Activated CD8-positive, alpha-beta memory T cell treated with anti-CD3 and anti-CD28 coated beads for 1 hour (primary cell): ENCODE data around the gene SORCS2.

Experiments used
- DNase-seq, 2 donors: peaks; one replicate each; pipeline ENCODE4 v3.0.0-alpha.2; 2020; ENCODE audit warnings: low read depth in 1 of 2; ENCODE audit errors: extremely low read depth in 1 of 2

SORCS2 gene

GRCh38 chr4:7621252-7622035 lies 429.1 kb downstream of the SORCS2 start:
- DNase-seq: no peak

GRCh38 chr4:7622371-7622770 lies 430.0 kb downstream of the SORCS2 start:
- DNase-seq: no peak

- DNase-seq: no peak
Measured at GRCh38 chr4:7623468-7623867, 431.1 kb downstream of the SORCS2 start.

GRCh38 chr4:7624396-7624980 lies 432.1 kb downstream of the SORCS2 start:
- DNase-seq: no peak

- DNase-seq: no peak
Measured at GRCh38 chr4:7625071-7625470, 432.7 kb downstream of the SORCS2 start.

- DNase-seq: no peak
Measured at GRCh38 chr4:7626531-7626930, 434.2 kb downstream of the SORCS2 start.

- DNase-seq: no peak
Measured at GRCh38 chr4:7627251-7628250, 435.2 kb downstream of the SORCS2 start.

- no peak for DNase-seq
Measured at GRCh38 chr4:7628432-7628831, 436.1 kb downstream of the SORCS2 start.

GRCh38 chr4:7629501-7630254 lies 437.3 kb downstream of the SORCS2 start:
- no peak for DNase-seq

GRCh38 chr4:7630568-7631287 lies 438.4 kb downstream of the SORCS2 start:
- DNase-seq: no peak

- DNase-seq: no peak
Measured at GRCh38 chr4:7631288-7632014, 439.1 kb downstream of the SORCS2 start.

GRCh38 chr4:7632341-7632740 lies 440.0 kb downstream of the SORCS2 start:
- DNase-seq: no peak

- no peak for DNase-seq
Measured at GRCh38 chr4:7632971-7633370, 440.6 kb downstream of the SORCS2 start.

GRCh38 chr4:7634661-7635251 lies 442.4 kb downstream of the SORCS2 start:
- no peak for DNase-seq

- no peak for DNase-seq
Measured at GRCh38 chr4:7635445-7636239, 443.3 kb downstream of the SORCS2 start.

GRCh38 chr4:7636240-7636508 lies 443.8 kb downstream of the SORCS2 start:
- DNase-seq: no peak

- DNase-seq: no peak
Measured at GRCh38 chr4:7637139-7637538, 444.8 kb downstream of the SORCS2 start.

- no peak for DNase-seq
Measured at GRCh38 chr4:7637971-7638370, 445.6 kb downstream of the SORCS2 start.
